Smooth muscle cell (in vitro differentiated cells): ENCODE measurements around the gene USP6NL. TPM values are rescaled to one million over a fixed set of nuclear protein-coding genes. Genes with fewer than 3 reads are reported as not detected.

Experiments
- DNase-seq: peaks from one replicate; lab custom pipeline; 2025; ENCODE audit not compliant: unreplicated experiment; lab: John Stamatoyannopoulos, UW
- H2AFZ ChIP-seq: fragments of 200-600 bp; sonication (generic); 2 replicates; pipeline ENCODE4 v1.6.0; 2016; ENCODE audit warnings: antibody characterized with exemption, low read depth, mild to moderate bottlenecking
- H3F3A ChIP-seq: fragments of 200-600 bp; sonication (generic); 2 replicates; pipeline ENCODE4 v1.6.0; 2017; ENCODE audit warnings: antibody characterized with exemption, low read depth
- H3K27ac ChIP-seq: fragments of 200-600 bp; sonication (generic); 2 replicates; pipeline ENCODE4 v1.5.1; 2016; ENCODE audit warnings: low read depth, mild to moderate bottlenecking
- H3K27me3 ChIP-seq: fragments of 200-600 bp; sonication (generic); 2 replicates; pipeline ENCODE4 v1.6.1; 2016; ENCODE audit warnings: low read depth, mild to moderate bottlenecking
- H3K36me3 ChIP-seq: fragments of 200-600 bp; sonication (generic); 2 replicates; pipeline ENCODE4 v1.5.1; 2016; ENCODE audit warnings: low read depth
- H3K4me1 ChIP-seq: fragments of 200-600 bp; sonication (generic); 2 replicates; pipeline ENCODE4 v1.5.1; 2016; ENCODE audit warnings: low read depth
- H3K4me2 ChIP-seq: fragments of 200-600 bp; sonication (generic); 2 replicates; pipeline ENCODE4 v1.6.0; 2016; ENCODE audit warnings: mild to moderate bottlenecking
- H3K4me3 ChIP-seq: fragments of 200-600 bp; sonication (generic); 2 replicates; pipeline ENCODE4 v1.5.1; 2016; ENCODE audit warnings: mild to moderate bottlenecking
- H3K79me2 ChIP-seq: fragments of 200-600 bp; sonication (generic); 2 replicates; pipeline ENCODE4 v1.6.0; 2016; ENCODE audit warnings: low read depth, mild to moderate bottlenecking
- H3K9ac ChIP-seq: fragments of 200-600 bp; sonication (generic); 2 replicates; pipeline ENCODE4 v1.6.0; 2016; ENCODE audit warnings: low read depth
- H3K9me3 ChIP-seq: fragments of 200-600 bp; sonication (generic); replicated peaks from 2 replicates; pipeline ENCODE4 v1.5.1; 2016; ENCODE audit warnings: low read depth
- H4K20me1 ChIP-seq: fragments of 200-600 bp; sonication (generic); 2 replicates; pipeline ENCODE4 v1.6.0; 2016; ENCODE audit warnings: low read depth
- WGBS: methylation state at CpG from one replicate; pipeline ENCODE4 v1.1.7; 2016; ENCODE audit warnings: low lambda C conversion rate; 5-methylcytosine and 5-hydroxymethylcytosine counted together
- polyA plus RNA-seq: library from polyadenylated mRNA; unstranded; fragments of >200 nt; fragmentation: Nextera tagmentation; extraction: Ambion mirVana; gene quantifications from 2 replicates; pipeline ENCODE4 v1.2.1, GENCODE V29; 2016
- total RNA-seq: library from RNA; depleted of rRNA; stranded (reverse); fragments of >200 nt; gene quantifications from 2 replicates; pipeline ENCODE4 v1.2.3, GENCODE V29; 2014
- TF ChIP-seq, protein P1 (sequence below): fragments of 200-600 bp; sonication (generic); IDR thresholded peaks from 2 replicates; pipeline ENCODE4 v1.5.1; 2017; ENCODE audit warnings: borderline replicate concordance, mild to moderate bottlenecking, antibody characterized with exemption; ENCODE audit not compliant: insufficient read depth, poor library complexity, severe bottlenecking

USP6NL gene
- total and polyA plus RNA-seq, 2 experiments from 2014 or later, result 12.0 to 32.8 TPM

DNA sequence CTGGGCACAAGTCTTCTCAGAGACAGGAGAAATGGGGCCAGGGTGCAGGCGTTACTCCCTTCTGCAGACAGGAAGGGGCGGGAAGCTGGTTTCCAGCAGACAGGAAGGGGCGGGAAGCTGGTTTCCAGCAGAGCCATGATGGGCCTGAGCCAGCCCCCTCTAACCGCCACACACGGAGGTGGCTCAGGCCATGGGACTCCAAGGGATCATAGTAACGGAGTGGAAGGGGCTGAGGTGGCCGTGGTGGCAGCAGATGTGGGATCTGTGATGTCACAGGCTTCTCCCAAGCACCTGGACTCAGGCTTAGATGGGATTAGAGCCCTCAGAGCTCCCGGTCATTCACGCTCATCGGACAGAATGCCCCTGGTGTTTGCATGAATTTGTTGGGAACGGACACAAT lies 177.8 kb downstream of the USP6NL start:
- no peaks in the 10 kb centered on the region for H3K79me2 ChIP-seq
- WGBS, result 94% methylated on average over 11 of the region's 11 CpGs

DNA sequence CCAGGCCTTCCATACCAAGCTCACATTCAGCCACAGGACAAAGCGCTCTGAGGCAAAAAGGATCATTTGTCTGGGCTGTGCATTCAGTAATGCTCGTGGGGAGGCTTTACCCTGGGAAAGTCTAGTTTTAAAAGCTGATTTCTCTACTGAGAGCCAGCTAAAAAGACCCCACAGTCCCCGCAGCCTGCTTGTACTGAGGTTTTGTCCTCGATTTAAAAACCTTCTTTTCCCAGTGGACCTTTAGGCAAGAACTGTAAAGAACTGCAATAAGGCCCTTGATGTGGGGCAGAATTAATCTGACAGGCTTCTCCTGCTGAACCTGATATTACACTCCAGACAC lies 180.3 kb downstream of the USP6NL start:
- no peaks in the 10 kb centered on the region for H3K36me3 ChIP-seq
- TF ChIP-seq, protein P1, sequence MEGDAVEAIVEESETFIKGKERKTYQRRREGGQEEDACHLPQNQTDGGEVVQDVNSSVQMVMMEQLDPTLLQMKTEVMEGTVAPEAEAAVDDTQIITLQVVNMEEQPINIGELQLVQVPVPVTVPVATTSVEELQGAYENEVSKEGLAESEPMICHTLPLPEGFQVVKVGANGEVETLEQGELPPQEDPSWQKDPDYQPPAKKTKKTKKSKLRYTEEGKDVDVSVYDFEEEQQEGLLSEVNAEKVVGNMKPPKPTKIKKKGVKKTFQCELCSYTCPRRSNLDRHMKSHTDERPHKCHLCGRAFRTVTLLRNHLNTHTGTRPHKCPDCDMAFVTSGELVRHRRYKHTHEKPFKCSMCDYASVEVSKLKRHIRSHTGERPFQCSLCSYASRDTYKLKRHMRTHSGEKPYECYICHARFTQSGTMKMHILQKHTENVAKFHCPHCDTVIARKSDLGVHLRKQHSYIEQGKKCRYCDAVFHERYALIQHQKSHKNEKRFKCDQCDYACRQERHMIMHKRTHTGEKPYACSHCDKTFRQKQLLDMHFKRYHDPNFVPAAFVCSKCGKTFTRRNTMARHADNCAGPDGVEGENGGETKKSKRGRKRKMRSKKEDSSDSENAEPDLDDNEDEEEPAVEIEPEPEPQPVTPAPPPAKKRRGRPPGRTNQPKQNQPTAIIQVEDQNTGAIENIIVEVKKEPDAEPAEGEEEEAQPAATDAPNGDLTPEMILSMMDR, result no peak
- no peaks in the 10 kb centered on the region for H3K27me3 ChIP-seq
- H3K4me2 ChIP-seq, result no peak overlapping the region
- no peak overlapping the region for H3K27ac ChIP-seq
- DNase-seq, result no peak
- no peaks in the 10 kb centered on the region for H4K20me1 ChIP-seq
- 57% methylated on average over 4 of the region's 4 CpGs for WGBS
- H3K4me1 ChIP-seq, result peaks cover 5% of the 10 kb centered on the region
- no peaks in the 10 kb centered on the region for H3K79me2 ChIP-seq
- no peak overlapping the region for H2AFZ ChIP-seq
- no peaks in the 10 kb centered on the region for H3K9me3 ChIP-seq
- H3K4me3 ChIP-seq, result no peak overlapping the region
- H3F3A ChIP-seq, result no peaks in the 10 kb centered on the region
- no peak overlapping the region for H3K9ac ChIP-seq

More for the DNA sequence above, 177.8 kb downstream of the USP6NL start:
- no peak for DNase-seq
- Histone ChIP-seq H3K9ac (no peak overlapping the region), H4K20me1 (no peaks in the 10 kb centered on the region), H2AFZ (no peak overlapping the region), H3K4me3 (no peak overlapping the region), H3K27ac (no peak overlapping the region), H3K36me3 (no peaks in the 10 kb centered on the region), H3K27me3 (no peaks in the 10 kb centered on the region), H3K4me1 (peaks cover 5% of the 10 kb centered on the region), H3K9me3 (no peaks in the 10 kb centered on the region), H3K4me2 (no peak overlapping the region), H3F3A (no peaks in the 10 kb centered on the region)
- TF ChIP-seq, protein P1, result no peak

DNA sequence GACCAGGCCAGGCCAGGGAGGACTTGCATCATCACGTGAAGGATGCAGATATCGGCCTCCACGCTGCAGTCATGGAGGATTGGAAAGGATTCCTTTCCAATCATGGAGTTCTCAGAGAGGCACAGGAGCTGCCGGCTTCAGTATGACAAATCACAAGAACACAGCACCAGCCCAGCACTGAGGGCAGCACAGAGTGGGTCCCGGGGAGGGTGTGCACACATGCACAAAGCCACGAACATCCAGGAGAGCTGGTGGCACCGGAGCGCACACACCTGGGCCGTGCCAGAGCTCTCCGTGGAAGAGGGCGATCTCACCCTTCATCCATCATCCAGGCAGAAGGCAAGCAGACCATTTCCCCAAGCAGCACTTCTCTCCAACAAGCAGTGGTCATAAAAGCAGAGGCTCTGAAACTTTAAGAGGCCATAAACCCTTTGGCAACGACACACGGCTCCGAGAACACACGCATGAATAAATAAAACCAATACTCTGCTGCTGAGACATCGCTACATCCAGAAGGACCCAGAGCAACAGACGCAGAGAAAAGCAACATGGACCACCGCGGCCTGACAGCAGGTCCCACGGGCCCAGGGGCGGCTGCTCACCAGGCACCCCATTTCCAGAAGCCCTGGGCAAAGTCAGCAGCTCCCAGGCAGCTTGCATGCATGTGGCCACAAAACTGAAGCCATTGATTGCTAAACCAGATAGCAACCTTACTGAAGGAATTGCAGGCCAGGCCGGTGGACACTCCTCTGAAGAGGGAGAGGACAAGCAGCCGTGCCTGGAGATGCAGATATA lies 180.8 kb downstream of the USP6NL start:
- Histone ChIP-seq H3K9me3 (no peaks in the 10 kb centered on the region), H4K20me1 (no peaks in the 10 kb centered on the region), H3K27ac (no peak overlapping the region), H3K79me2 (no peaks in the 10 kb centered on the region), H3K36me3 (no peaks in the 10 kb centered on the region), H2AFZ (no peak overlapping the region), H3K4me3 (no peak overlapping the region), H3K9ac (no peak overlapping the region), H3K4me2 (no peak overlapping the region), H3K4me1 (peaks cover under 1% of the 10 kb centered on the region), H3K27me3 (no peaks in the 10 kb centered on the region), H3F3A (no peaks in the 10 kb centered on the region)
- 80% methylated on average over 23 of the region's 23 CpGs for WGBS
- TF ChIP-seq, protein P1, result no peak
- DNase-seq, result no peak
